Measurements from ENCODE around the gene TCF15.

TCF15 gene

DNA sequence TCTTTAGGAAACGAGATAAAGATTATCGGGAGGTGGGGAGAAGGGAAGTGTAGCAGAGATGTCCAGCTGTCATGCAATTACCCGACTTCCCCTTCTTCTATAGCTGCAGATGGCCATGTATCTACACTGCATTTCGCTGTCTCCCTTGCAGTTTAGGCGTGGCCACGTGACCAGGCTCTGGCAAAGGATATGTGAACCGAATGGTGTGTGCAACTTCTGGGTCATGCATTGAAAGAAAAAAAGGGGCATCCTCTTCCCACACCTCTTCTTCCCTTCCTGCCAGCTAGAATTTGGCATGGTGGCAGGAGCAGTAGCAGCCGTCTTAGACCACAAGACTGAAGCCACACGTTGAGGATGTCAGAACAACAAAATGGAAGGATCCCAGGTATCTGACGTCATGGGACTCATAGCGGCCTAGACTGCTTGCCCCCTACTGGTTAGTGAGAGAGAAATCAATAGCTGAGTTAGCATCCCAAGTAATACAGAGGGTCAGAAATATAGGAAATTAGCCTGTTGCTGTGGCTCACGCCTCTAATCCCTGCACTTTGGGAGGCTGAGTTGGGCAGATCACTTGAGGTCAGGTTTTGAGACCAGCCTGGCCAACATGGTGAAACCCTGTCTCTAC is 32.8 kb downstream of the TCF15 start:
- DNase-seq (ENCODE audit: low read depth): no peak
- no peak overlapping the region for H3K4me3 ChIP-seq (ENCODE audit: low read length)
- TF ChIP-seq, protein P1, sequence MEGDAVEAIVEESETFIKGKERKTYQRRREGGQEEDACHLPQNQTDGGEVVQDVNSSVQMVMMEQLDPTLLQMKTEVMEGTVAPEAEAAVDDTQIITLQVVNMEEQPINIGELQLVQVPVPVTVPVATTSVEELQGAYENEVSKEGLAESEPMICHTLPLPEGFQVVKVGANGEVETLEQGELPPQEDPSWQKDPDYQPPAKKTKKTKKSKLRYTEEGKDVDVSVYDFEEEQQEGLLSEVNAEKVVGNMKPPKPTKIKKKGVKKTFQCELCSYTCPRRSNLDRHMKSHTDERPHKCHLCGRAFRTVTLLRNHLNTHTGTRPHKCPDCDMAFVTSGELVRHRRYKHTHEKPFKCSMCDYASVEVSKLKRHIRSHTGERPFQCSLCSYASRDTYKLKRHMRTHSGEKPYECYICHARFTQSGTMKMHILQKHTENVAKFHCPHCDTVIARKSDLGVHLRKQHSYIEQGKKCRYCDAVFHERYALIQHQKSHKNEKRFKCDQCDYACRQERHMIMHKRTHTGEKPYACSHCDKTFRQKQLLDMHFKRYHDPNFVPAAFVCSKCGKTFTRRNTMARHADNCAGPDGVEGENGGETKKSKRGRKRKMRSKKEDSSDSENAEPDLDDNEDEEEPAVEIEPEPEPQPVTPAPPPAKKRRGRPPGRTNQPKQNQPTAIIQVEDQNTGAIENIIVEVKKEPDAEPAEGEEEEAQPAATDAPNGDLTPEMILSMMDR (conservative IDR thresholded peaks at IDR 0.05; ENCODE audit: low read depth, low read length): peak; percentile 44

DNA sequence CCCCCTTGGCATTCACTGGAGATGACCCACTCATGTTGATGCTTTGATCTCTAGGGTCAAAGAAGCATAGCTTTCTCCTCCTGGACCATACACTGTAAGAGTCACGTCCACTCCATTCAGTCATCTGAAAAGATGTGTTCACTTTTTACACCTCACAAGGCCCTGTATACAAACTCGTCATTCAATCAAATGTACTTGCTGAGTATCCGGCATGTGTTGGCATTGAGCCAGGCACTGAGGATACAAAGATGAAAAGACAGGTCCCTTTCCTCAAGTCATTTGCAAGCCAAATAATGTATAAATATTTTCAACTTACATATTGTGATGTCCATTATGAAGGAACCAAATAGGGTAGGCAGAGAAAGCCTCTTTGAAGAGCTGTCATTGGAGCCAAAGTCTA is 34.0 kb downstream of the TCF15 start:
- TF ChIP-seq, protein P1 (conservative IDR thresholded peaks at IDR 0.05; ENCODE audit: low read depth, low read length): no peak
- H3K4me3 ChIP-seq (ENCODE audit: low read length): no peak overlapping the region
- no peak for DNase-seq (ENCODE audit: low read depth)

DNA sequence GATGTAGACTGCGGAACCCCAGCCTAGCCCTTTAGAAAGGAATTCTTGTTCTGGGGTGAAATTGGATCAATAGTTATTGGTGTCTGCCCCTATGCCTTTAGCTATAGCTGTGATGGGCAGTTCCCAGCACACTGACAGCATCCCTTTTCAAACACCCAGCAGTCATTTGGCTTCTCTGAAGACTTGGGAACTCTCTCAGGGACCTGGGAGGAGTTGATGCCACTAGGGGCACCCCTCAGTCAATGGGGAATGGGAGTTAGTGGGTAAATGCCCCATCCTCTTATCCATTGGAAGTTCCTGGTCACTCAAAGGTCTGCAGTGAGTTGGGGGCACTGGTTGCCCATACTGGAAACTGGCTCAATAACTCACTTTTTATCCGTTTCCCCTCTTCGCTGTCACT is 34.9 kb downstream of the TCF15 start:
- no peak overlapping the region for H3K4me3 ChIP-seq (ENCODE audit: low read length)
- TF ChIP-seq, protein P1 (conservative IDR thresholded peaks at IDR 0.05; ENCODE audit: low read depth, low read length): no peak
- DNase-seq (ENCODE audit: low read depth): no peak

DNA sequence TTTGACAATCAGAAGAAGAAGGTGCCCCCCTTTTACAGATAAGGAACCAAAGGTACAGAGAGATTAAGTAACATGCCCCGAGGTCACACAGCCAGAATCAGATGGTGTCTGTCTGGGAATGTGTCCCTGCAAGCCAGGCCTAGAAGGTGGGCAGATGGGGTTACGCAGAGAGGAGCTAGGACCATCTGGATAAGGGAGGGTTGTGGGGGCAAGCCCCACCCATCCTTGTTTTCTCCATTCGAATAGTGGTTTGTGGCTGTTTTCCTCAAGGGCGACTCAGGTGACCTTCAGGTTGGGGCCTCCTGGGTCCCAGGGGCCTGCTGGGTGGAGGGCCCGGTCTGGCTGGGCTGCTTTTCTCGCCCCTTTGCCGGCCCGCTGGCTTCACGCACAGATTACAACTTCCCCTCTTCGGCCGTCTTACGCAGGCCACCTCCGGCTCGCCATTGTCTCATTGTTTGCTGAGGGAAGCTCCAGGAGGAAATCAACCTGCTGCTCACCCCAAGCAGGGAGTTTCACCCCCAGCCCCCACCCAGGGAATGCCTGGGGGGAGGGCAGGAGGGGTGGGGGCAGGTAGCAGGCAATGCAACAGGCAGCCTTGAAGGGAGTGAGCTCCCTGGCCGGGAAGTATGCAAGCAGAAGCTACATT is 35.7 kb downstream of the TCF15 start:
- DNase-seq (ENCODE audit: low read depth): no peak
- TF ChIP-seq, protein P1 (conservative IDR thresholded peaks at IDR 0.05; ENCODE audit: low read depth, low read length): no peak

GRCh38 chr20:573414-574296 is 36.5 kb downstream of the TCF15 start:
- TF ChIP-seq, protein P1 (conservative IDR thresholded peaks at IDR 0.05; ENCODE audit: low read depth, low read length): no peak
- no peak overlapping the region for H3K4me3 ChIP-seq (ENCODE audit: low read length)
- DNase-seq (ENCODE audit: low read depth): no peak

More for the DNA sequence above, 35.7 kb downstream of the TCF15 start:
- H3K4me3 ChIP-seq (ENCODE audit: low read length): no peak overlapping the region

GRCh38 chr20:572727-573126 is 37.4 kb downstream of the TCF15 start:
- TF ChIP-seq, protein P1 (conservative IDR thresholded peaks at IDR 0.05; ENCODE audit: low read depth, low read length): no peak
- H3K4me3 ChIP-seq (ENCODE audit: low read length): no peak overlapping the region
- DNase-seq (ENCODE audit: low read depth): no peak
